GM19452 (cell line): ENCODE results near the gene DHRS7.
"Not testable (repeated sequence)": the region's sequence is repeated elsewhere in the genome, so short reads cannot be mapped to it uniquely, and the experiment has no call there.

ENCODE experiments used
- ATAC-seq: cut with Tn5 transposase; IDR thresholded peaks from one replicate; pipeline ENCODE4 v1.9.1; 2021; ENCODE audit not compliant: unreplicated experiment

The DHRS7 gene

DNA sequence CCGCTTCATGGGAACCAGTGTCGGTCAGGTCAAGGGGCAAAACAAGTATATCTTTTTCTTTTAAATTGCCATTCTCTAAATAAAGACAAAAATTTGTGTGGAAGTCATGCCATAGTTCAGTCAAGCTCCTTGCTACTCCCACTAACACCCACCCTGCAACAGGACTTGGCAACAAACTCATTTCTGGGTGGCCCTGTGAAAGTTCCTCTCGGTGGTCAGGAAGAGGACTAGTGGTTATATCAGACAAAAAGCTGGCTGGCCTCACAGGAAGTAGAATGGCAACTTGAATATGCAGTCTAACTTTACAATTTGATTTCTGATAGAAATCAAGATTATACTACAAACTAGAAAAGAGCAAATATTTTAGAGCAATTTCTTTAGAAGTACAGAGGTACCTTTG lies 11.2 kb downstream of the DHRS7 start:
- ATAC-seq, result no peak

GRCh38 chr14:60151715-60152114 lies 13.5 kb downstream of the DHRS7 start:
- peak; percentile 88 for ATAC-seq

GRCh38 chr14:60134702-60135101 lies 30.5 kb downstream of the DHRS7 start:
- ATAC-seq, result no peak

- no peak for ATAC-seq
Measured at GRCh38 chr14:60133487-60133886, 31.7 kb downstream of the DHRS7 start.

DNA sequence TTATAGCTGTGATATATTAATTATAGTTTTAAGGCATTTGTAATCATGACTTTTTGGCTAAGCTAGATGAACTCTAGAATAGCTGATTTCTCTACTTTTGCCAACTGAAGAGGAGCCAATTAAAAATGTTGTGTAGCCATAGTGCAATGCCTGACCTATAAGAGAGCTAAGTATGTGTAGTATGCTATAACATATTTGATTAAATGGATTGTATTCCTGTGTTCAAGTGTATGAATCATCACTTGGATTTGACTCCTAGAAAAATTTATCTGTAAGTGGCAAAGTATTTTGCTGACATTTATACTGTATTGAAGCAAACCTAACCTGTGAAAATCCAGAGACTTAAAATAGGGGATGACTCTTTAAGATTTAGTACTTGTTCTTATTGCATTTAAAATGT lies 39.3 kb downstream of the DHRS7 start:
- no peak for ATAC-seq

DNA sequence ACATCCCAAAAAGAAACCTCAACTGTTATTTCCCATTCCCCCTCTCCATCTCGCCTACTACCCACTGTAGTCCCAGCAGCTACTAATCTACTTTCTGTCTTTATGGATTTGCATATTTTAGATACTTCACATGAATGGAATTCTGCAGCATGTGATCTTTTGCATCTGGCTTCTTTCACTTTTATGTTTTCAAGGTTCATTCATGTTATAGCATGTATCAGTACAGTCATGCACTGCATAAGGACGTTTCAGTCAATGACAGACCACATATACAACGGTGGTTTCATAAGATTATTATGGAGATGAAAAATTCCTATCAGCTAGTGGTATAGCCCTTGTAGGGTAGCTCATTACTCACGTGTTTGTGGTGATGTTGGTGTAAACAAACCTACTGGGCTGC lies 49.0 kb downstream of the DHRS7 start:
- ATAC-seq, result no peak

DNA sequence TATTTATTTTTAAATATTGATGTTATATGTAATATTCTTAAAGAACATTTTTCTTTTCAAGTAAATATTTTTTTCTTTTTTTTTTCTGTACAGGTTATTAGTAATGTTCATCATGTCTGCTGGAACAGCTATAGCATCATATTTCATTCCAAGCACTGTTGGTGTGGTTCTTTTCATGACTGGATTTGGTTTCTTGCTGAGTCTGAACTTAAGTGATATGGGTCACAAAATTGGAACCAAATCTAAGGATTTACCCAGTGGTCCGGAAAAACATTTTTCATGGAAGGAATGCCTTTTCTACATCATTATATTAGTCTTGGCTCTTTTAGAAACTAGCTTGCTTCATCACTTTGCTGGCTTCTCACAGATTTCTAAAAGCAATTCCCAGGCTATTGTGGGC lies 50.3 kb downstream of the DHRS7 start:
- ATAC-seq, result no peak

DNA sequence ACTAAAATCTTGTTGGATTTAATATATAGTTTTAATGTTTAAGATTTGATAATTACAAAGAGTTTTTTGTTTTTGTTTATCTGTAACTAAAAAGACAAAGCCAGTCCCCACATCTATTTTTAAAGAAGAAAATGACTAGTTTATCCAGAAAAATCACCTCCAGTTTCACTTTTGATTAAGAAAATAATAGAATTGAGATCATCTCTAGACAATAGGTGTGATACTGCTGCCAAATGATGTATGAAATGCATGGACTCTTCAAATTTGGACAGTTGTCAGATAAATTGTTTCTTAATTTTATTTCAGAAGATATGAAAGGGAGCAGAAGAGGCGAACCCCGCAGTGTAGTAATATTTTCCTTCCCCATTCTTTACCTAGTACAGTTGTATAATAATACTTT lies 53.5 kb downstream of the DHRS7 start:
- ATAC-seq, result no peak

- ATAC-seq, result no peak
Measured at GRCh38 chr14:60107477-60107876, 57.7 kb downstream of the DHRS7 start.

GRCh38 chr14:60106339-60106738 lies 58.9 kb downstream of the DHRS7 start:
- no peak for ATAC-seq

- no peak for ATAC-seq
Measured at GRCh38 chr14:60102389-60102788, 62.8 kb downstream of the DHRS7 start.

DNA sequence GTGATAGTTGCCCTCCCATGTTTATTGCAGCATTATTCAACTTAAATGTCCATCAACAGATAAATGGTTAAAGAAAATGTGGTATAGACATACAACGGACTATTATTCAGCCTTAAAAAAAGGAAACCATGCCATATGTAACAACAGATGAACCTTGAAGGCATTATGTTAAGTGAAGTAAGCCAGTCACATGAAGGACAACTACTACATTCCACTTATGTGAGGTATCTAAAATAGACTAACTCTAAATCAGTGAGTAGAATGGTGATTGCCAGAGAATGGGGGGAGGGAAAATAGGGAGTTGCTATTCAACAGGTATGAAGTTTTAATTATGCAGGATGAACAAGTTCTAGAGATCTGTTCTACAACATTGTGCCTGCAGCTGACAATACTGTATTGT lies 63.4 kb downstream of the DHRS7 start:
- no peak for ATAC-seq

DNA sequence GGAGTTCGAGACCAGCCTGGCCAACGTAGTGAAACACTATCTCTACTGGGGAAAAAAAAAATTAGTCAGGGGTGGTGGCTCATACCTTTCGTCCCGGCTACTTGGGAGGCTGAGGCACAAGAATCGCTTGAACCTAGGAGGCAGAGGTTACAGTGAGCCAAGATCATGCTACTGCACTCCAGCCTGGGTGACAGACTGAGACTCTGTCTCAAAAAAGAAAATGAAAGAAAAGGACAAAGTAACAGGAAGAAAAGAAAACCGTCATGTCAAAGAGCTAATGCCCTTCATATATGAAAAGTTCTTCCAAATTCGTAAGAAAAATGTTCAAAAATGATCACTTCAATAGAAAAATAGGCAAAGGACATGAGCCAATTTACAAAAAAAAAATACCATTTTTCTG lies 65.3 kb downstream of the DHRS7 start:
- not testable (repeated sequence) for ATAC-seq

GRCh38 chr14:60097974-60098373 lies 67.2 kb downstream of the DHRS7 start:
- ATAC-seq, result no peak

DNA sequence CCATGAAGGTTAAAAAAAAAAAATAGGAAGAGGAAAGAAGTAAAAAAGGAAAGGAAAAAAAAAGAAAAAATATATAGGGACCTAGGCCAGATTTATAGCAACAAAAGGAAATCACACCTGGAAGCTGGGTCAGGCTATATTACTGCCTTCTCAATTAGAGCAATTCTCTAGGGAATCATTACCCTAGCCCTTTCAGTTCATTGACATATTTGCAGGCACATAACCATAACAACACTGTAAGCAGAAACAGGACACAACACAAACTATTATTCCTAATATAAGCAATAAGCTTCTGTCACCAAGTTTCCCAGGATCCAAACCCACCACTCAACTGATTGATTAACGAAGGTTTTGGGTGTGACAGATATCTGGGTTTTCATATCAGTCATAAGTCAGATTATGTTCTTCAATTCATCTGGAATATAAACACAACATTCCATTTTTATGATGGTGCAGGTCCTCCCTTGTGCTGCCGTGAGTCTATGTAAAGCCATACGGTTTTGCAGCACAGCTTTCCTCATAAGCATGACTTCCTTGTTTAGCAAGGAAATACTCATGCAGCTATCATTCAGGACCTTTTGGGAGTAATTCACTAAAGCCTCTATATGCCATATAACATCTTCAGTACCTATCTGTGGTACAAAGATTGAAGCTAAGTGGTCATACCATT lies 69.3 kb downstream of the DHRS7 start:
- ATAC-seq, result no peak

DNA sequence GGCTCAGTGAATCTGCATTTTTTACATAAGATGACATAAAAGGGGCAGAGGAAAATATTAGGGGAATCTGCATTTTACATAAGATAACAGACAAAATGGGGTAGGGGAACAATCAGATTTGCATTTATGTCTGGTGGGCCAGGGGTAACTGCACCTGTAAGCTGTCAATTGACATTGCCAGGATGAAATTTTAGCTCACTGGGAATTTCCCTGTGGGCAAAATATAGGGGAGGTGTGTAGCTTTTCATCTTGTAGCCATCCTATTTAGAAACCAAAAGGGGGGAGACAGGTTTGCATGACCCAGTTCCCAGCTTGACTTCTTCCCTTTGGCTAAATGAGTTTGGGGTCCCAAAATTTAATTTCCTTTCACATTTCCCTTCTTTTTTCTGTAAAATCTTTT lies 70.0 kb downstream of the DHRS7 start:
- ATAC-seq, result no peak

DNA sequence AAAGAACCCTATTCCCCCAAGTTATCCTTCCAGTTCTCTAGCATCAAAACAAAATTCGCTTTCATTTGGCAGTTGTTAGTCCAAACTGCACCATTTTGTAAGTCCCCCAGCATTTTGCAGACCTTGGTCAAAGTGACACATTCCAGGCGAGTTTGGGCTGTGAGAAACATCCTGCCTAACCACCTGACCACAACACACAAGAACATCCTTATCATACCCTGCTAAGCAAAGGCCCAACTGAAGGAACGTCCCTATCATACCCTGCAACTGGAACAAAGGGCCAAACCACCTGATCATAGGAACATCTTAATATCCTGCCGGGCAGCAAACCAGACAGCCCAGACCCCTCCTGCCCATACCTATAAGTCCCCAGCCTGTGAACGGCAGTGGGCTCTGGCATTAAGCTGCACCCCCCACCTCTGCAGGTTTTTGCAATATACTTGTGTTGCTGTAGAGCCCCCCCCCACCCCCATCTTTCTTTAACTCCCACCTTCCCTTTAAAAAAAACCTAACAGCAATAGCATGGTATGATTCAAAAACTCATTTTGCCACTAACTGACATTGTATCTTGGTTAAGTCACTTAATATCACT lies 70.8 kb downstream of the DHRS7 start:
- no peak for ATAC-seq
